HFFc6 (cell line): ENCODE measurements around the gene CNTFR. TPM values are rescaled to one million over a fixed set of nuclear protein-coding genes. Genes with fewer than 3 reads are reported as not detected.

Source experiments
- DNase-seq: peaks from one replicate; pipeline ENCODE4 v3.0.0-alpha.2; 2018
- H3K27ac Mint-ChIP-seq: 2 replicates; pipeline ENCODE4 v1.8.0; 2020; ENCODE audit warnings: mild to moderate bottlenecking, mixed read lengths
- H3K27me3 Mint-ChIP-seq: 2 replicates; pipeline ENCODE4 v1.8.0; 2021; ENCODE audit warnings: mild to moderate bottlenecking, moderate library complexity, mixed read lengths; ENCODE audit not compliant: insufficient read depth
- H3K36me3 Mint-ChIP-seq: 2 replicates; pipeline ENCODE4 v1.8.0; 2021; ENCODE audit warnings: low read depth, mixed read lengths
- H3K4me1 Mint-ChIP-seq: 2 replicates; pipeline ENCODE4 v1.8.0; 2020; ENCODE audit warnings: low read depth, mixed read lengths
- H3K4me3 Mint-ChIP-seq: 2 replicates; pipeline ENCODE4 v1.8.0; 2020; ENCODE audit warnings: mild to moderate bottlenecking, moderate library complexity, mixed read lengths
- H3K9me3 Mint-ChIP-seq: 2 replicates; pipeline ENCODE4 v1.8.0; 2020; ENCODE audit warnings: mild to moderate bottlenecking, mixed read lengths
- CTCF ChIP-seq: fragments of 200-600 bp; sonication (generic); IDR thresholded peaks from 2 replicates; pipeline ENCODE4 v1.5.0; 2021; ENCODE audit warnings: antibody characterized with exemption, mild to moderate bottlenecking
- total RNA-seq, 6 experiments: library from RNA; stranded (reverse); fragmentation: NEBNext Ultra II Directional; extraction: Animal tissue kit (Norgen Biotek cat#: 25700); gene quantifications; 2 replicates in 1 of 6; 3 replicates in 5 of 6; pipeline ENCODE4 v1.2.3, GENCODE V29; 2021

CNTFR gene
- total RNA-seq, 6 experiments from 2014 or later = not detected

- no peaks in the 10 kb centered on the region for H3K4me1 Mint-ChIP-seq
- H3K27me3 Mint-ChIP-seq = peaks cover 37% of the 10 kb centered on the region
- no peaks in the 10 kb centered on the region for H3K9me3 Mint-ChIP-seq
- H3K36me3 Mint-ChIP-seq = no peaks in the 10 kb centered on the region
- no peak overlapping the region for H3K27ac Mint-ChIP-seq
- DNase-seq = no peak
- no peak overlapping the region for H3K4me3 Mint-ChIP-seq
- TF ChIP-seq CTCF = no peak
Measured at GRCh38 chr9:34507966-34508365, 81.6 kb downstream of the CNTFR start.

- Mint-ChIP-seq H3K27me3 (peaks cover 39% of the 10 kb centered on the region), H3K36me3 (no peaks in the 10 kb centered on the region), H3K27ac (no peak overlapping the region), H3K4me1 (no peaks in the 10 kb centered on the region), H3K4me3 (no peak overlapping the region), H3K9me3 (no peaks in the 10 kb centered on the region)
- no peak for TF ChIP-seq CTCF
- DNase-seq = no peak
Measured at GRCh38 chr9:34507556-34507955, 82.0 kb downstream of the CNTFR start.

GRCh38 chr9:34506623-34507022 lies 82.9 kb downstream of the CNTFR start:
- no peaks in the 10 kb centered on the region for H3K9me3 Mint-ChIP-seq
- no peak overlapping the region for H3K4me3 Mint-ChIP-seq
- no peak for TF ChIP-seq CTCF
- no peak overlapping the region for H3K27ac Mint-ChIP-seq
- H3K36me3 Mint-ChIP-seq = no peaks in the 10 kb centered on the region
- peaks cover 35% of the 10 kb centered on the region for H3K27me3 Mint-ChIP-seq
- no peak for DNase-seq
- no peaks in the 10 kb centered on the region for H3K4me1 Mint-ChIP-seq

- no peak overlapping the region for H3K27ac Mint-ChIP-seq
- no peaks in the 10 kb centered on the region for H3K4me1 Mint-ChIP-seq
- no peaks in the 10 kb centered on the region for H3K9me3 Mint-ChIP-seq
- peaks cover 29% of the 10 kb centered on the region for H3K27me3 Mint-ChIP-seq
- no peak for TF ChIP-seq CTCF
- no peaks in the 10 kb centered on the region for H3K36me3 Mint-ChIP-seq
- no peak overlapping the region for H3K4me3 Mint-ChIP-seq
- no peak for DNase-seq
Measured at GRCh38 chr9:34505370-34506120, 84.0 kb downstream of the CNTFR start.

GRCh38 chr9:34503406-34503805 lies 86.1 kb downstream of the CNTFR start:
- Mint-ChIP-seq H3K4me3 (no peak overlapping the region), H3K4me1 (no peaks in the 10 kb centered on the region), H3K27ac (no peak overlapping the region), H3K27me3 (peaks cover 24% of the 10 kb centered on the region), H3K9me3 (no peaks in the 10 kb centered on the region), H3K36me3 (no peaks in the 10 kb centered on the region)
- no peak for TF ChIP-seq CTCF
- DNase-seq = no peak
